OCI-LY7 (cell line): Measurements from ENCODE around the gene VWF.

Experiments used
- CTCF ChIP-seq: fragments of 200-600 bp; sonication (generic); conservative IDR thresholded peaks from 2 replicates; pipeline ENCODE4 v1.5.1; 2014; ENCODE audit warnings: mild to moderate bottlenecking, antibody characterized with exemption, low read length, moderate library complexity, mixed read lengths
- EZH2phosphoT487 ChIP-seq: fragments of 200-600 bp; sonication (generic); IDR thresholded peaks from 2 replicates; pipeline ENCODE4 v1.6.1; 2018; ENCODE audit warnings: low read depth, borderline replicate concordance, mild to moderate bottlenecking, mixed run types, antibody characterized with exemption, low read length, moderate library complexity, mixed read lengths

GRCh38 chr12:6016756-6017155, 107.7 kb downstream of the VWF start:
- TF ChIP-seq EZH2phosphoT487 (no peak), CTCF (no peak)
